ENCODE measurements around the gene ASMT.

GRCh38 chrX:1601051-1601767 is 13.7 kb upstream of the ASMT start:
- no peak for TF ChIP-seq POLR2AphosphoS5 (IDR thresholded peaks at IDR 0.05; ENCODE audit: low read depth, low read length)
- no peak for TF ChIP-seq FOXP2 (optimal IDR thresholded peaks at IDR 0.05; ENCODE audit: borderline replicate concordance, extremely low read depth, extremely low read length, insufficient read depth)
- no peak for TF ChIP-seq REST (IDR thresholded peaks at IDR 0.05; ENCODE audit: insufficient read depth in 1 of 2, low read depth in 2 of 2, low read length in 2 of 2)
- TF ChIP-seq TAF1 (IDR thresholded peaks at IDR 0.05; ENCODE audit: borderline replicate concordance, insufficient read depth, low read length), result no peak
